ENCODE data around the gene RPS6KA2.

Gene RPS6KA2

GRCh38 chr6:166440106-166440505 is 186.9 kb downstream of the RPS6KA2 start:
- Histone ChIP-seq H3K9me3 (ENCODE audit: control insufficient read depth in 1 of 2, low read length in 2 of 2) (no peaks in the 10 kb centered on the region), H3K27me3 (ENCODE audit: control insufficient read depth in 1 of 2, insufficient read depth in 2 of 2, low read length in 2 of 2) (no peaks in the 10 kb centered on the region), H3K4me1 (ENCODE audit: control insufficient read depth in 1 of 2, insufficient read depth in 2 of 2, low read length in 2 of 2) (no peaks in the 10 kb centered on the region), H3K9ac (ENCODE audit: low read depth in 1 of 2, low read length in 2 of 2) (no peak overlapping the region), H3K27ac (ENCODE audit: low read depth, low read length) (no peak overlapping the region), H3K36me3 (ENCODE audit: control insufficient read depth in 1 of 2, insufficient read depth in 2 of 2, low read length in 2 of 2) (no peaks in the 10 kb centered on the region), H3K4me3 (ENCODE audit: low read depth in 1 of 2, low read length in 2 of 2) (no peak overlapping the region)

- Histone ChIP-seq H3K9me3 (ENCODE audit: control insufficient read depth in 1 of 2, low read length in 2 of 2) (no peaks in the 10 kb centered on the region), H3K36me3 (ENCODE audit: control insufficient read depth in 1 of 2, insufficient read depth in 2 of 2, low read length in 2 of 2) (no peaks in the 10 kb centered on the region), H3K27me3 (ENCODE audit: control insufficient read depth in 1 of 2, insufficient read depth in 2 of 2, low read length in 2 of 2) (no peaks in the 10 kb centered on the region), H3K4me3 (ENCODE audit: low read depth in 1 of 2, low read length in 2 of 2) (no peak overlapping the region), H3K4me1 (ENCODE audit: control insufficient read depth in 1 of 2, insufficient read depth in 2 of 2, low read length in 2 of 2) (no peaks in the 10 kb centered on the region), H3K27ac (ENCODE audit: low read depth, low read length) (no peak overlapping the region), H3K9ac (ENCODE audit: low read depth in 1 of 2, low read length in 2 of 2) (no peak overlapping the region)
Measured at GRCh38 chr6:166439366-166440091, 187.5 kb downstream of the RPS6KA2 start.

GRCh38 chr6:166438211-166438861 is 188.7 kb downstream of the RPS6KA2 start:
- Histone ChIP-seq H3K9ac (ENCODE audit: low read depth in 1 of 2, low read length in 2 of 2) (no peak overlapping the region), H3K36me3 (ENCODE audit: control insufficient read depth in 1 of 2, insufficient read depth in 2 of 2, low read length in 2 of 2) (no peaks in the 10 kb centered on the region), H3K9me3 (ENCODE audit: control insufficient read depth in 1 of 2, low read length in 2 of 2) (no peaks in the 10 kb centered on the region), H3K4me3 (ENCODE audit: low read depth in 1 of 2, low read length in 2 of 2) (no peak overlapping the region), H3K27me3 (ENCODE audit: control insufficient read depth in 1 of 2, insufficient read depth in 2 of 2, low read length in 2 of 2) (no peaks in the 10 kb centered on the region), H3K27ac (ENCODE audit: low read depth, low read length) (no peak overlapping the region), H3K4me1 (ENCODE audit: control insufficient read depth in 1 of 2, insufficient read depth in 2 of 2, low read length in 2 of 2) (no peaks in the 10 kb centered on the region)

- no peak overlapping the region for H3K9ac ChIP-seq (ENCODE audit: low read depth in 1 of 2, low read length in 2 of 2)
- H3K4me1 ChIP-seq (ENCODE audit: control insufficient read depth in 1 of 2, insufficient read depth in 2 of 2, low read length in 2 of 2): no peaks in the 10 kb centered on the region
- no peak overlapping the region for H3K4me3 ChIP-seq (ENCODE audit: low read depth in 1 of 2, low read length in 2 of 2)
- H3K27ac ChIP-seq (ENCODE audit: low read depth, low read length): no peak overlapping the region
- no peaks in the 10 kb centered on the region for H3K9me3 ChIP-seq (ENCODE audit: control insufficient read depth in 1 of 2, low read length in 2 of 2)
- H3K36me3 ChIP-seq (ENCODE audit: control insufficient read depth in 1 of 2, insufficient read depth in 2 of 2, low read length in 2 of 2): no peaks in the 10 kb centered on the region
- H3K27me3 ChIP-seq (ENCODE audit: control insufficient read depth in 1 of 2, insufficient read depth in 2 of 2, low read length in 2 of 2): no peaks in the 10 kb centered on the region
Measured at GRCh38 chr6:166437661-166438060, 189.4 kb downstream of the RPS6KA2 start.

GRCh38 chr6:166436195-166437139 is 190.6 kb downstream of the RPS6KA2 start:
- Histone ChIP-seq H3K27me3 (ENCODE audit: control insufficient read depth in 1 of 2, insufficient read depth in 2 of 2, low read length in 2 of 2) (no peaks in the 10 kb centered on the region), H3K36me3 (ENCODE audit: control insufficient read depth in 1 of 2, insufficient read depth in 2 of 2, low read length in 2 of 2) (peaks cover 0 to 10% of the 10 kb centered on the region in 2 donors), H3K27ac (ENCODE audit: low read depth, low read length) (no peak overlapping the region), H3K9ac (ENCODE audit: low read depth in 1 of 2, low read length in 2 of 2) (no peak overlapping the region), H3K4me1 (ENCODE audit: control insufficient read depth in 1 of 2, insufficient read depth in 2 of 2, low read length in 2 of 2) (no peaks in the 10 kb centered on the region), H3K4me3 (ENCODE audit: low read depth in 1 of 2, low read length in 2 of 2) (no peak overlapping the region), H3K9me3 (ENCODE audit: control insufficient read depth in 1 of 2, low read length in 2 of 2) (no peaks in the 10 kb centered on the region)

- H3K36me3 ChIP-seq (ENCODE audit: control insufficient read depth in 1 of 2, insufficient read depth in 2 of 2, low read length in 2 of 2): peaks cover 0 to 10% of the 10 kb centered on the region in 2 donors
- no peaks in the 10 kb centered on the region for H3K4me1 ChIP-seq (ENCODE audit: control insufficient read depth in 1 of 2, insufficient read depth in 2 of 2, low read length in 2 of 2)
- no peak overlapping the region for H3K9ac ChIP-seq (ENCODE audit: low read depth in 1 of 2, low read length in 2 of 2)
- no peak overlapping the region for H3K27ac ChIP-seq (ENCODE audit: low read depth, low read length)
- H3K27me3 ChIP-seq (ENCODE audit: control insufficient read depth in 1 of 2, insufficient read depth in 2 of 2, low read length in 2 of 2): no peaks in the 10 kb centered on the region
- no peak overlapping the region for H3K4me3 ChIP-seq (ENCODE audit: low read depth in 1 of 2, low read length in 2 of 2)
- H3K9me3 ChIP-seq (ENCODE audit: control insufficient read depth in 1 of 2, low read length in 2 of 2): no peaks in the 10 kb centered on the region
Measured at GRCh38 chr6:166435574-166435973, 191.5 kb downstream of the RPS6KA2 start.

GRCh38 chr6:166434336-166434735 is 192.7 kb downstream of the RPS6KA2 start:
- H3K27me3 ChIP-seq (ENCODE audit: control insufficient read depth in 1 of 2, insufficient read depth in 2 of 2, low read length in 2 of 2): no peaks in the 10 kb centered on the region
- H3K4me1 ChIP-seq (ENCODE audit: control insufficient read depth in 1 of 2, insufficient read depth in 2 of 2, low read length in 2 of 2): no peaks in the 10 kb centered on the region
- H3K9me3 ChIP-seq (ENCODE audit: control insufficient read depth in 1 of 2, low read length in 2 of 2): no peaks in the 10 kb centered on the region
- no peak overlapping the region for H3K27ac ChIP-seq (ENCODE audit: low read depth, low read length)
- H3K36me3 ChIP-seq (ENCODE audit: control insufficient read depth in 1 of 2, insufficient read depth in 2 of 2, low read length in 2 of 2): peaks cover 0 to 13% of the 10 kb centered on the region in 2 donors
- no peak overlapping the region for H3K4me3 ChIP-seq (ENCODE audit: low read depth in 1 of 2, low read length in 2 of 2)
- no peak overlapping the region for H3K9ac ChIP-seq (ENCODE audit: low read depth in 1 of 2, low read length in 2 of 2)

GRCh38 chr6:166433096-166433495 is 194.0 kb downstream of the RPS6KA2 start:
- Histone ChIP-seq H3K9ac (ENCODE audit: low read depth in 1 of 2, low read length in 2 of 2) (no peak overlapping the region), H3K4me3 (ENCODE audit: low read depth in 1 of 2, low read length in 2 of 2) (no peak overlapping the region), H3K36me3 (ENCODE audit: control insufficient read depth in 1 of 2, insufficient read depth in 2 of 2, low read length in 2 of 2) (peaks cover 0 to 13% of the 10 kb centered on the region in 2 donors), H3K27me3 (ENCODE audit: control insufficient read depth in 1 of 2, insufficient read depth in 2 of 2, low read length in 2 of 2) (no peaks in the 10 kb centered on the region), H3K27ac (ENCODE audit: low read depth, low read length) (no peak overlapping the region), H3K9me3 (ENCODE audit: control insufficient read depth in 1 of 2, low read length in 2 of 2) (no peaks in the 10 kb centered on the region), H3K4me1 (ENCODE audit: control insufficient read depth in 1 of 2, insufficient read depth in 2 of 2, low read length in 2 of 2) (no peaks in the 10 kb centered on the region)

- no peaks in the 10 kb centered on the region for H3K27me3 ChIP-seq (ENCODE audit: control insufficient read depth in 1 of 2, insufficient read depth in 2 of 2, low read length in 2 of 2)
Measured at GRCh38 chr6:166430269-166430668, 196.8 kb downstream of the RPS6KA2 start.

GRCh38 chr6:166424431-166424830 is 202.6 kb downstream of the RPS6KA2 start:
- Histone ChIP-seq H3K27me3 (ENCODE audit: control insufficient read depth in 1 of 2, insufficient read depth in 2 of 2, low read length in 2 of 2) (no peaks in the 10 kb centered on the region), H3K27ac (ENCODE audit: low read depth, low read length) (no peak overlapping the region), H3K4me1 (ENCODE audit: control insufficient read depth in 1 of 2, insufficient read depth in 2 of 2, low read length in 2 of 2) (peaks cover 0 to 11% of the 10 kb centered on the region in 2 donors), H3K4me3 (ENCODE audit: low read depth in 1 of 2, low read length in 2 of 2) (no peak overlapping the region), H3K9me3 (ENCODE audit: control insufficient read depth in 1 of 2, low read length in 2 of 2) (no peaks in the 10 kb centered on the region), H3K9ac (ENCODE audit: low read depth in 1 of 2, low read length in 2 of 2) (no peak overlapping the region), H3K36me3 (ENCODE audit: control insufficient read depth in 1 of 2, insufficient read depth in 2 of 2, low read length in 2 of 2) (peaks cover 4 to 15% of the 10 kb centered on the region in 2 donors)

More at GRCh38 chr6:166430269-166430668, 196.8 kb downstream of the RPS6KA2 start:
- Histone ChIP-seq H3K27ac (ENCODE audit: low read depth, low read length) (no peak overlapping the region), H3K4me1 (ENCODE audit: control insufficient read depth in 1 of 2, insufficient read depth in 2 of 2, low read length in 2 of 2) (no peaks in the 10 kb centered on the region), H3K4me3 (ENCODE audit: low read depth in 1 of 2, low read length in 2 of 2) (no peak overlapping the region), H3K9me3 (ENCODE audit: control insufficient read depth in 1 of 2, low read length in 2 of 2) (no peaks in the 10 kb centered on the region), H3K9ac (ENCODE audit: low read depth in 1 of 2, low read length in 2 of 2) (no peak overlapping the region), H3K36me3 (ENCODE audit: control insufficient read depth in 1 of 2, insufficient read depth in 2 of 2, low read length in 2 of 2) (peaks cover 0 to 13% of the 10 kb centered on the region in 2 donors)
